GM21390 (cell line): ENCODE measurements around the gene PPIE.
"Not testable (repeated sequence)": the region's sequence is repeated elsewhere in the genome, so short reads cannot be mapped to it uniquely, and the experiment has no call there.

Experiments used
- ATAC-seq: cut with Tn5 transposase; IDR thresholded peaks from one replicate; pipeline ENCODE4 v1.9.1; 2021; ENCODE audit not compliant: unreplicated experiment

The PPIE gene

GRCh38 chr1:39757501-39757900 lies 18.8 kb downstream of the PPIE start:
- ATAC-seq = no peak

DNA sequence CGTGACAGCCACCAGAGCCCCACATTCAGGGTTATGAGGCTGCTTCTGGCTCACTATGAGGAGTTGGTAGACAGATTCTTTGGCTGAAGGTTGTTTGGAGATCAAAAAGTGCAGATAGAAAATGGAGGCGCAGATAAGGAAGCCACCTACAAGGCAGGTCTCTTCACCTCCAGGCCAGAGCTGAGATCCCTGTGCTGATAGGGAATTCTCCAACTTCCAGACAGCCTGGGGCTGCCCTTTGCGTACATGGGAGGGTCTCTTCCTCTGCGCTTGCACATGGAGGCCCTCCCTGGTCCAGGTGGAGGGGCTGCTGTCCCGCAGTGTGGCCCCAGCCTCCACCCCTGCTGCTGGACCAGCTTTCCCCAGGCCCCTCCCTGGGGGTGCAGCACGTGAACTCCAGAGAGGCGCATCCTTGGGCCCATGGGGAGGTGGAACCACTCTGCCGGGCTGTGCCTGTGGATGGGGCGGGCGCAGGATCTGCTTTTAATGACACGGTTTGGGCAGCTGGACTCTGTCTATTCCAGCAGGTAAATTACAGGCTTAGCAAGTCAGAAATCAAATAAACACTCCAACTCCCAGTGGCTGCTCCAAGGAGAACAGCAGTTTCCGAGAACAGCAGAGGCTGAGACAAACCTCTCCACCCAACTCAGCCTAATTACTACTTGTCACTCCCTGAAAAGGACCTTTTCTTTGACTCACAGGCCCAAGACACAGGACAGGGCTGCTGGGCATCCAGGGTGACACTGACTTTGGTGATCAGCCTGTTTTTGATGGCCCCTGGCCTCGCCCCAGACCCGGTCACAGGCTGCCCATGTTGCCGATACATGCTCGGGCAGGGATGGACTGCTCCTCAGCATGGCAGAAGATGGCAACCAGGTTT lies 20.1 kb downstream of the PPIE start:
- ATAC-seq = no peak

DNA sequence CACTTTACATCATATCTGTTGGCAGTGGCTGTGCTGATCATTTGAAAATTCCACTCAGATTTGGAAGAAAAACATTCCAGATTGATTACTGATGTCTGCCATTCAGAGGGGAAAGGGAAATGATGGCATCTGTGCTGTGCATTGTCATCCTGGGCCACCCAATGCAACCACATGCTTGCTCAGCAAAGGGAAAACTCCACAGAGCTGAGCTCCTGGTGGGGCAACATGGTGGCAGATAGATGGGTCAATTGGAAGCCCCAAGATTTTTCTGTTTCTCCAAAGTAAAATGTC lies 20.7 kb downstream of the PPIE start:
- ATAC-seq = no peak

DNA sequence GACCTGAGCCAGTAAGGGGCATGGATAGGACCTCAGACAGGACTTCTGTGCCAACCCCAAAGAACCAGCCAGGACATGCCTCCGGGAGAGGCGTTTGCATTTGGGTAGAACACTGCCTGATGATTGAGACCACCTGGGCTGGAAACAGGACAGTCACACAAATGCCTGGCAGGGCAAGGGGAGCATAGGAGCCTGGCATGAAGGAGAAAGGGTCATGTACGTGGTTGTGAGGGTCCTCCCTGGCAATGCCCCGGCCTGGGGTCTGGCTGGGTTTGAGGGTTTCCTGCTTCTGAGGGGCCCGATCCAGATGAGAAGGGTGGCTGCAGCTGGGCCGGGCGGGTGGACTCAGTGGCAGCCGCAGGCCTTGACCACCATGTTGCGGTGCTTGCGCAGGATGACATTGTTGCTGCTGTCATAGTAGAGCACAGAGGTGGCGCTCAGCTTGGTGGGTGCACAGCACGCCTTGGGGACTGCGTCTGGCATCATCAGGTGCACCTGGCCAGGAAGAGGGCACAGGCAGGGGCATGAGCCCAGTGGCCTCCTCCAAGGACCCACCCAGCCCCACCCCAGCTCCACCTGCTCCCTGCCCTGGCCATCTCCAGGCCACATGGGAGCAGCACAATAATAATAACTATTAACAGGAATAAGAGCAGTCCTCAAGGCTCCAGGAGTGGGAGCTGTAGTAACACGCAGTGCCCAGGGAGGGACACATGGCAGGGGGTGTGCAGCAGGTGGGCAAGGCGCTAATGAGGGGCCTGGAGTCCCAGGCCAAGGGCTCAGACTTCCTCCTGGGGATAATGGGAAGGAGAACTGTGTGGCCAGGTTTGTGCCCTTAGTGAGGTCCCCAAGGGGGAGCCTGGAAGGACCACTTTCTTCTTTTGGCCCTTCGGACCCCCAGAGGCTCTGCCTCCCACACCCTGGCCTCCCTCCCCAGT lies 21.7 kb downstream of the PPIE start:
- no peak for ATAC-seq

- ATAC-seq = no peak
These were observed 22.3 kb downstream of the PPIE start for GRCh38 chr1:39761016-39761415.

- no peak for ATAC-seq
These were observed 23.0 kb downstream of the PPIE start for GRCh38 chr1:39761557-39762260.

GRCh38 chr1:39762550-39763540 lies 24.2 kb downstream of the PPIE start:
- no peak for ATAC-seq

DNA sequence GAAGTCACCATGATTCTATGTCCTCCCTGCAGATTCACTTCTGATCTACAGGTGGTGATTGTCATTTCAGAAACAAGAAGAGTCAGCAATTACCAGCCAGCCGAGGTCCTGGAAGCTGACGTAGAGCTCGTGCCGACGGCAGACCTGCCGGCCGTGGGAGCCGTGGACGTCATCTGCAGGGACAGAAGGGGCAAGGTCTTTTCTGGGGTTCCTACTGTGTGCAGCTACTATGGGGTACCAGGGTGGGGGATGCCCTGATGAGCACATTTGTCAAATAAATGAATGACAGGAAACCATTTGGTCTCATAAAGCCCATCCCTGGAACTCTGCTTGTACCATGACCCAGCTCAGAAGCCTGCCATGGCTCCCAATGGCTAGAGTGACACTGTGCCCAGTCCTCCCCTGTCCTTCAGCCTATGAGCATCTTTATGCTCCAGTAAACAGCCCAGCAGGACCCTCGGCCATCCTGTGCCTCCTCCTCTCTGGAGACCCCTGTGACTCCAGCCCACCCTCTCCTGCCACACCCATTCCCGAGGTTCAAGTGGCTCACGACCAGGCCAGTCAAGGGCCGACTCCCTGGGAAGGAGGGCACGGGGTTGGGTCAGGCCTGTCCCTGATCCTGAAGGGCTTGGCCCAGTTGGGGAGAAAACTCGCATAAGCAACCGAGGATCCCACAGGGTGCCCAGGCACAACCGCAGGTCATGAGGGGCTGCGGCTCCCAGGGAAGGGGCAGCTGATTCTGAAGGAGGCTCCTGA lies 25.1 kb downstream of the PPIE start:
- ATAC-seq = not testable (repeated sequence)

GRCh38 chr1:39764512-39764911 lies 25.8 kb downstream of the PPIE start:
- ATAC-seq = not testable (repeated sequence)

- ATAC-seq = not testable (repeated sequence)
These were observed 27.8 kb downstream of the PPIE start for GRCh38 chr1:39766466-39766865.

GRCh38 chr1:39769502-39769901 lies 30.8 kb downstream of the PPIE start:
- not testable (repeated sequence) for ATAC-seq

GRCh38 chr1:39770100-39771021 lies 31.7 kb downstream of the PPIE start:
- ATAC-seq = not testable (repeated sequence)

DNA sequence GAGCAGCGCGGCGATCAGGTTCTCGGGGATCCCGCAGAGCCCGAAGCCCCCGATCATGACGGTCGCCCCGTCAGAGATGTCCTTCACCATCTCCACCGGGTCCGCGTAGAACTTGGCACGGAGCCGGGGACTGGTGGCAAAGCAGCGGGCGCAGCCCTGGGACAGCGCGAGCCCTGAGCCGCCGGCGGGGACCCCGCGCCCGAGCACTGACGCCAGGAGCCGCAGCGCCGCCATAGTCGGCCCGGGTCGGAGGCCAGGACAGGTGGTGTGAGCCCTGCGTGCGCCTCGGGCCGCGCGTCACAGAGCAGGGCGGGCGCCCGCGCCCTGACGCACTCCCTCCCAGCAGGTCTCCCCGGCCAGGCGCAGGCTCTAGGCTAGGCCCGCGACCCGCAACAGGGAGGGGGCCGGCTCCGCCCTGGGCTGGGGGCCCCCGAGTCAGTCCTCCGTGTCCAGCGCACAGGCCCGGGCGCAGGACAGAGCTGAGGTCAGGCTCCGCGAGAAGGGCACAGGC lies 32.4 kb downstream of the PPIE start, which contains the start of gene OXCT2:
Gene OXCT2 (minus strand): TSS at position 327 of the 511 bp plus-strand sequence. CDS start 93 bp downstream, at position 234.
- not testable (repeated sequence) for ATAC-seq

DNA sequence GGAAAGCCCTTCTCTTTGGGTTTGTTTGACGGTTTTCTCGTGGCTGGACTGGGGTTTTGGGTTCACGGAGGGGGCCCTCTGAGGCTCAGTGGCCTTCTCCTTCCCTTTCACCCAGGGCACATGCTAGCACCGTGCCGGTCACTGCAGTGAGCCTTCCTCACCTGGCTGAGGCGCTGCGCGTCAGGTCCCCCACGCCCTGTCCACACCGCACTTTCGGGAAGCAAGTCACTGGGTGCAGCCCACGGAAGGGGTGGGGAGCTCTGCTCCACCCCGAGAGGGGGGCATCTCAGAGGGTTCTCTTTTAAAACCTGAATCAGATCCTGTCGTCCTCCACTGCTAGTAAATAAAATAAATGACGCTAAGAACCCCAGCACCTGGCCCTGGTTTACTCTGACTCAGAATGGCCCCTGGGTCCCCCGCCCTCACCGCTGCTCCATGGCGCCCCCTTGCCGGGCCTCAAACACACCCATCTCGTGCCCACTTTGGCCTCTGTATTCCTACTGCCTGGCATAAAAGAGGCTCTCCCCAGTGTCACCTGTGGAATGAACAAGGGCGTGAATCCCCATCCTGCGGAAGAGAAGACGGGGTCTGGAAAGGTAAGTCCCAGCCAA lies 34.8 kb downstream of the PPIE start:
- ATAC-seq = not testable (repeated sequence)

- not testable (repeated sequence) for ATAC-seq
These were observed 36.5 kb downstream of the PPIE start for GRCh38 chr1:39775141-39775540.

DNA sequence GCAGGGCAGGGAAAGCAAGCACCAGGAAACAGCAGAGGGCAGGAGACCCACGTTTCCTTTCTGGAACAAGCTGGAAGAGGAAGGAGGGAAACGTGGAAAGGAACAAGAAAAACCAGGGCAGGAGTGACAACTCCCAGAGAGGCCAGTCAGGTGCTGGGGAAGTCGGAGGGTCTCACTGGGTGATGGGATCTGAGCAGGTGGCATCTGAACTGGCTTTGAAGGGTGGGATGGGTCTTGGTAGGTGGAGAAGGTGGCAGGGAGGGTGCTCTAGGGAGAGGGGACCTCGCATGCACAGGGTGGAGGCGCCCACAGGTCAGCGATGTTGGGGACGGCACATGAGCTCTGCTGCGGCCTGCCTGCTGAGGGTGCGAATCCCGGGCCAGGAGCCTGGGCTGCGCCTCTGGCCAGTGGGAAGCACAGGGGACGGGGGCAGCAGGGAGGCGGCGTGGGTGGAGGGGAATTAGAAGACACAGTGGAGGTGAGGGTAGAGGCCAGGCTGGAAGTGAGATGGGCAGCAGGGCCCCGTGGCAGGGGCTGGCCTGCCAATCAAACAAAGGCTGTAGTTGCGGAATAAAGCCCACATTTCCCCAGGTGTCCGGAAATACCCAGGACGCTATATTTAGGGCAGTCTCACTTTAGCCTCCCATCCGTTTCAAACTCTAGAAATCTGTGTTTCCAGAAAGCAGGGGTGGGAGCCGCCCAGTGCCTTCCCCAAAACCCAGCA lies 37.2 kb downstream of the PPIE start:
- ATAC-seq = not testable (repeated sequence)

- no peak for ATAC-seq
These were observed 37.7 kb downstream of the PPIE start for GRCh38 chr1:39776400-39776713.
